HepG2 (cell line): Measurements from ENCODE around the gene ZFAND4. TPM values are rescaled to one million over a fixed set of nuclear protein-coding genes. Genes with fewer than 3 reads are reported as not detected.

Source experiments
- ARID4A ChIP-seq: sonication (generic); formaldehyde crosslinking; IDR thresholded peaks from 2 replicates; pipeline ENCODE4 v1.5.0; 2020; ENCODE audit warnings: mild to moderate bottlenecking, missing genetic modification reagents, borderline replicate concordance
- ATF7 ChIP-seq, 2 experiments: fragments of 450-650 bp in 1 of 2; sonication (generic) in 1 of 2; formaldehyde crosslinking in 1 of 2; IDR thresholded peaks; 2 replicates each; pipeline versions ENCODE4 v1.4.0 to v1.6.1; 2016 to 2020; ENCODE audit warnings: antibody characterized with exemption in 1 of 2, mild to moderate bottlenecking in 1 of 2, missing genetic modification reagents in 1 of 2
- FLYWCH1 ChIP-seq: sonication (generic); formaldehyde crosslinking; IDR thresholded peaks from 2 replicates; pipeline ENCODE4 v1.8.1; 2023; ENCODE audit warnings: mild to moderate bottlenecking, missing genetic modification reagents
- HMG20A ChIP-seq: IDR thresholded peaks from 2 replicates; pipeline ENCODE4 v1.6.1; 2016; ENCODE audit warnings: borderline replicate concordance
- MLX ChIP-seq: IDR thresholded peaks from 2 replicates; pipeline ENCODE4 v1.6.1; 2016
- MTERF4 ChIP-seq: sonication (generic); formaldehyde crosslinking; IDR thresholded peaks from 2 replicates; pipeline ENCODE4 v1.8.0; 2023; ENCODE audit warnings: mild to moderate bottlenecking, missing genetic modification reagents
- NCOR1 ChIP-seq: fragments of 200-600 bp; sonication (generic); IDR thresholded peaks from 2 replicates; pipeline ENCODE4 v1.7.0; 2017; ENCODE audit warnings: antibody characterized with exemption, low read length, borderline replicate concordance
- TEAD2 ChIP-seq: sonication (generic); formaldehyde crosslinking; IDR thresholded peaks from 2 replicates; pipeline ENCODE4 v1.9.0; 2021; ENCODE audit warnings: missing genetic modification reagents
- ZBED4 ChIP-seq: sonication (generic); formaldehyde crosslinking; IDR thresholded peaks from 2 replicates; pipeline ENCODE4 v1.4.0; 2020; ENCODE audit warnings: missing genetic modification reagents, borderline replicate concordance
- ZHX1 ChIP-seq: sonication (generic); formaldehyde crosslinking; IDR thresholded peaks from 2 replicates; pipeline ENCODE4 v1.8.1; 2022; ENCODE audit warnings: low read depth, mild to moderate bottlenecking, missing genetic modification reagents
- ZNF3 ChIP-seq: IDR thresholded peaks from 2 replicates; pipeline ENCODE4 v1.7.0; 2017; ENCODE audit warnings: inconsistent platforms
- ZNF430 ChIP-seq: sonication (generic); formaldehyde crosslinking; IDR thresholded peaks from 2 replicates; pipeline ENCODE4 v1.9.0; 2021; ENCODE audit warnings: mild to moderate bottlenecking, missing genetic modification reagents
- ZNF572 ChIP-seq: sonication (generic); formaldehyde crosslinking; IDR thresholded peaks from 2 replicates; pipeline ENCODE4 v1.5.1; 2020; ENCODE audit warnings: mild to moderate bottlenecking, missing genetic modification reagents
- ZNF7 ChIP-seq: IDR thresholded peaks from 2 replicates; pipeline ENCODE4 v1.6.1; 2016; ENCODE audit warnings: missing biosample characterization, missing genetic modification reagents
- ZNF749 ChIP-seq: sonication (generic); formaldehyde crosslinking; IDR thresholded peaks from 2 replicates; pipeline ENCODE4 v1.8.0; 2022; ENCODE audit warnings: mild to moderate bottlenecking, missing genetic modification reagents, moderate library complexity, borderline replicate concordance
- polyA plus RNA-seq, 8 experiments: library from polyadenylated mRNA; depleted of rRNA in 3 of 8; stranded (reverse) in 7 of 8; unstranded in 1 of 8; fragments of >200 nt; fragmentation: Illumina TruSeq in 4 of 8; extraction: Trizol in 4 of 8; gene quantifications; 2 replicates each; pipeline versions ENCODE4 v1.2.1 to v1.2.3, GENCODE V29; 2011 to 2016; ENCODE audit warnings: low read depth in 4 of 8, missing spikeins in 1 of 8, mixed read lengths in 1 of 8; ENCODE audit not compliant: insufficient read depth in 1 of 8
- total RNA-seq, 5 experiments: library from RNA; depleted of rRNA; stranded (reverse); fragments of >200 nt; fragmentation: Illumina TruSeq; extraction: Trizol; gene quantifications; 2 replicates each; pipeline ENCODE4 v1.2.3, GENCODE V29; 2016; ENCODE audit warnings: low read depth in 1 of 5

ZFAND4 gene
- total and polyA plus RNA-seq, 2 of the 13 experiments (the other 11 are each of a cell fraction or from before 2014, with no cell fraction given), result 2.9 to 9.2 TPM

- TF ChIP-seq FLYWCH1 (CRISPR knock-in tag) (no peak), ZNF7 (CRISPR knock-in tag) (no peak), ZNF572 (CRISPR knock-in tag) (peak; percentile 86; the same call in 1 of the 2 replicates), ARID4A (CRISPR knock-in tag) (peak; percentile 99), TEAD2 (no peak), ZNF3 (no peak), ATF7 (IDR thresholded peaks at IDR 0.05) (no peak), ATF7 (CRISPR knock-in tag; IDR thresholded peaks at IDR 0.05) (peak; percentile 54; the same call in 1 of the 2 replicates), ZBED4 (CRISPR knock-in tag) (peak; percentile 26; the same call in 1 of the 2 replicates), HMG20A (CRISPR knock-in tag) (no peak), MLX (CRISPR knock-in tag) (peak; percentile 94), ZHX1 (CRISPR knock-in tag) (peak; percentile 76; the same call in 1 of the 2 replicates), ZNF749 (CRISPR knock-in tag) (no peak), MTERF4 (CRISPR knock-in tag) (peak; percentile 78), NCOR1 (peak; percentile 60; the same call in 1 of the 2 replicates), ZNF430 (peak; percentile 38; the same call in 1 of the 2 replicates)
Observed at GRCh38 chr10:45594276-45595157, 78.1 kb downstream of the ZFAND4 start (continued).
